HL-60/S4 (cell line): ENCODE results near the gene LXN.

Source experiments
- in situ Hi-C: fragments of 300-500 bp; cut with MboI; formaldehyde crosslinking; loops from 2 replicates; pipeline ENCODE4 v1.14.3; 2022; ENCODE audit warnings: low sequenced_read_pairs

The LXN gene

GRCh38 chr3:158671821-158672214, 630 bp downstream of the LXN start:
- in situ Hi-C loops: loop anchor here (25.0 kb wide), 2 partner anchors 115 to 590 kb away; no protein-coding TSS in a partner anchor

- in situ Hi-C loops: loop anchor here (25.0 kb wide), 2 partner anchors 119 to 594 kb away; no protein-coding TSS in a partner anchor
Observed at GRCh38 chr3:158668506-158668905, 3.9 kb downstream of the LXN start.

DNA sequence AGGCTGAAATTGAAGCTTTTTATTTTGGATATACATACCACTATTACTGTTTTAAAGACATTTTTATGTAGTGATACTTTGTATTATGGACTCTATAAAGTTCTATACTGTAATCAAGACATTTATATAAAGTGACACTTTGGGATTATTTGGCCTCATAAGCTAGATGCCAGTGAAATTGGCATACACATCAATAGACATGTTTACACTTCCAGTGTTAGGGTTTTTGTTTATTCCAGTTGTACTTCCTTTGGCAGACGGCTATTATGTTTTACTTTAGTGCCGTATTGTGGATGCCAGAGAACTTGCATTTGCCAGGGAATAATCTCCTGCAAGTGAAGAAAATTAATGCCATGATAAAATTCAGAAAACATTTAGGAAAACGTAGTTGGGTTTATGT, 6.0 kb downstream of the LXN start:
- in situ Hi-C loops: loop anchor here (25.0 kb wide), 2 partner anchors 121 to 596 kb away; no protein-coding TSS in a partner anchor

- in situ Hi-C loops: loop anchor here (25.0 kb wide), 2 partner anchors 123 to 598 kb away; no protein-coding TSS in a partner anchor
Observed at GRCh38 chr3:158663832-158664231, 8.6 kb downstream of the LXN start.

GRCh38 chr3:158663246-158663645, 9.2 kb downstream of the LXN start:
- in situ Hi-C loops: loop anchor here (25.0 kb wide), 2 partner anchors 124 to 599 kb away; no protein-coding TSS in a partner anchor

GRCh38 chr3:158660711-158661110, 11.7 kb downstream of the LXN start:
- in situ Hi-C loops: loop anchor here (25.0 kb wide), 2 partner anchors 127 to 602 kb away; no protein-coding TSS in a partner anchor

DNA sequence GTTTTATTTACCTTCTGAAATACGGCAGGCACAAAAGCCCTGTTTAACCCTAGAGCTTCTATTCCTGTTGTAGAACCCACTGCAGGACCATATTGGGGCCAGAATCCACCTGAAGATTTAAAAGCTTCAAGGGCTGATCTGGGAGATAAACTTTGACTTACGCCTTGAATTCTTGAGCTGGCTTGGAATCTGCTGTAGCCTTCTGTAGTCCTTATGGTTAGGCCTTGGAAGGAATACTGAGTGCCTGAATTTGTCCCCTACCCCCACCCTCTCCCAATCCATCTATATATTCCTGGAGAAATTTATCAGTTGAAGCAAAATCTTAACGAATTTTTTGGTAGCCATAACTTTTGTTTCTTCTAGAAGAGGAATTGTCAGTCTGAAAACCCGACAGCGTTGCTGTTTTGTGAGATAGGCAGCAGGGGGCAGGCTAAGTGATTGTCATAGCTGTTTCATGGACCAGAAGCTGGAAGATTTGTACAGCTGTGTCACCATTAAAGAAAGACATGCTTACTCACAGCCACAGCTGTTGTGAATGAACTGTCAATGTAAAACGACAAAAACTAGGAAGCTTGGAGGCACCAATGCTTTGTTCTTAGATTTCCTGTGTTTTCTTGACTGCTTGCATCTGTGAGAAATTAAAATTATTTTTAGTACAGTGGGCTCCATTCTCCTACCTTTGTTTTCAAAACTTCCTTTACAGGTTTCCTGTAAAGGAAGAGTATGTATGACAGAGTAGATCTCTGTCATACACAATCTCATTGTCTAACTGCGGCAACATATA, 12.8 kb downstream of the LXN start:
- in situ Hi-C loops: loop anchor here (25.0 kb wide), 2 partner anchors 128 to 603 kb away; no protein-coding TSS in a partner anchor

DNA sequence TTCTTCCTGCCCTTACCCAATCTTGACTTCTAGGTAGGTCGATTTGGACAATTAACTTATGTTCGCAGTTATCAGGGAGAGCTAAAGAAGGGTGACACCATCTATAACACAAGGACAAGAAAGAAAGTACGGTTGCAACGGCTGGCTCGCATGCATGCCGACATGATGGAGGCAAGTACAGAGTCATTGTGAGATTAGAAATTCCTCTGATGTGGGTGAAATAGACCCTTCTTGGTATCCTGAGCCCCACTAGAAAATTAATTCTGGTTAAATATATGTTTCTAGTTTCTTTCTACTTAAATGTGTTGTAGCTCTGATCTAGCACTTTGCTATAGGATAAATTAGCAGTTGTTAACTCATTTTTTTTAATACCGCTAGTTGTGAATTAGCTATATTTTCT, 13.6 kb downstream of the LXN start:
- in situ Hi-C loops: loop anchor here (25.0 kb wide), 2 partner anchors 128 to 603 kb away; no protein-coding TSS in a partner anchor

DNA sequence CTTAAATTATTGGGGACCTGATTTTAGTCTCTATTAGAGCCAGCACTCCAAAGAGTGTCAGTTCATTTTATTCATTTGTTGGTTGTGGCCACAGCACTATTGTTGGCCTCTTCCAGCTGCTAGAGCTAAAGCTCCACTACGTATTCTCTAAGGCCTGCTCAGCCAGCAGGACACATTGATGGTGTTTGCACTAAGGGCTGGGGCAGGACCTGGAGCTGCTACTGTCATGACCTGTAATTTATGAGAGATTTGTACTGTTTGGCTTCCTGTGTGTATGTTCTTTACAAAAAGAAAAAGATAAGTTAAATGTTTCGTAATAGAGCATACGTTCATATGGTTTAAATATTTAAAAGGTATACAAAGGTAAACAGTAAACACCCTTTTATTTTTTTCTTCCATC, 20.0 kb downstream of the LXN start:
- in situ Hi-C loops: loop anchor here (25.0 kb wide), 2 partner anchors 135 to 610 kb away; no protein-coding TSS in a partner anchor

DNA sequence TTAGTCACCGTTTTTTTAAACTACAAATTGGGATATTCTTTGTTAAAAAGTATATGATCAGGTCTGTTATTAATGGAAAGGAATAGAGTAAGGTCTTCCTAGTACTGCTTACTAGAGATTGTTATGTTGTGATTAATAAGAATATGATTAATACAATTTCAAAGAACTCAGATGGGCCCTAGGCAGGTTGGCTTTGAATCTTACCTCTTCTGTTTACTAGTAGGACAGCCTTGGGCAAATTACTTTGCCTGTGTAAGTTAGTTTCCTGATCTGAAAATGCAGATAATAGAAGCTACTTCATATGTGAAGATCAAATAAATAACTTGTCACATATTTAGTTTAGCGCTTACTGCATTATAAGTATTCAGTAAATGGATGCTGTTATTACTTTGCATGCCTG, 21.3 kb downstream of the LXN start:
- in situ Hi-C loops: loop anchor here (25.0 kb wide), 2 partner anchors 136 to 611 kb away; no protein-coding TSS in a partner anchor

DNA sequence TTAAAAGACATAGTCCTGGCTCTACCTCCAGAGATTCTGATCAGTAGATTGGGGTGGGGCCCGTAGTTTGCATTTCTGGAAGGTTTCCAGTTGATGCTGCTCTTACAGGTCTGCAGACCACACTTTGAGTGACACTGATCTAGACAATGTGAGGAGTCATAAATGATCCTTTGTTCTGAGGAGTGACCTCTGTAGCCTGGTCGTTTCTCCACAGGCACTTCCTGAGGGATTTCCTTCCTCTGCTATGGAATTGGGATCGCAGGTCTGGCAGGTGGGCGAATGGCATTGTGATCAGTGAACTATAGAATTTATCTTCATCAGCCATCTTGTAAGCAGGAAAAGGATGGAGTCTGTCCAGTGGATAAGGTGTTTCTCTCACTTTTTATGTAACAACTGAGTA, 22.7 kb downstream of the LXN start:
- in situ Hi-C loops: loop anchor here (25.0 kb wide), 2 partner anchors 138 to 613 kb away; no protein-coding TSS in a partner anchor

- in situ Hi-C loops: no loop called here
Observed at GRCh38 chr3:158644345-158644908, 28.0 kb downstream of the LXN start, which contains the start of gene GFM1. TSS of gene GFM1 (plus strand) at chr3:158644527. CDS start at chr3:158644635, 108 bp downstream.

GRCh38 chr3:158642474-158643210, 29.8 kb downstream of the LXN start:
- in situ Hi-C loops: no loop called here

DNA sequence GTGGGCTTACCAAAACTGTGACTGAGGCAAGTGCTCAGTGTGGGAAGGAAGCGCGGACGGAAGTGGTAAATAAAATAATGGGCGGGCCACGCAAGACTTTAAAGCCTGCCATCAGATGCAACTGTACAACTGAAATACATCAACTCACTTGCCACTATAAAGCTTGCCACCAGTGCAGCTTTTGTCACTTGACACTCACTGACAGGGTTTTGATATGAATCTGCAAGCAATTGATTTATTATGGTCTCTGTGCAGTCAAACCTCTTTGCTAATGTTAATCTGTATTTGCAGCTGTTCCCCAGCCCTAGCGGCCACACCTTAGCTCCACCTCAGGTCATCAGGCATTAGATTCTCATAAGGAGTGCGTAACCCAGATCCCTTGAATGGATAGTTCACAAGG, 30.4 kb downstream of the LXN start:
- in situ Hi-C loops: no loop called here

- in situ Hi-C loops: no loop called here
Observed at GRCh38 chr3:158640646-158641045, 31.8 kb downstream of the LXN start.

DNA sequence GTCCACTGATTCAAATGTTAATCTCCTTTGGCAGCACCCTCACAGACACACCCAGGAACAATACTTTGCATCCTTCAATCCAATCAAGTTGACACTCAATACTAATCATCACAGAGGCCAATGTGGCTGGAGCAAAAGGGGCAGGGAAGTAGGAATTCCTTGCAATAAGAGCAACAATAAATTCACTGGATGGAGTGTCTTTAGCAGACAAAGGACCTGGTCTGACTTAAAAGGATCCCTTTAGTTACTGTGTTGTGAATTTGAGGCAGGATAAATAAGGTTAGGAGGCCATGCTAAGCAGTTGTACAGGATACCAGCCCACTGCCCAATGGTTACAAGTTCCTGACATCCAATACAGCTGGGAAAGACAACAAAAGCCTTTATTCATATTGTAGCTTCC, 40.5 kb downstream of the LXN start:
- in situ Hi-C loops: no loop called here

GRCh38 chr3:158625881-158626280, 46.6 kb downstream of the LXN start:
- in situ Hi-C loops: no loop called here

DNA sequence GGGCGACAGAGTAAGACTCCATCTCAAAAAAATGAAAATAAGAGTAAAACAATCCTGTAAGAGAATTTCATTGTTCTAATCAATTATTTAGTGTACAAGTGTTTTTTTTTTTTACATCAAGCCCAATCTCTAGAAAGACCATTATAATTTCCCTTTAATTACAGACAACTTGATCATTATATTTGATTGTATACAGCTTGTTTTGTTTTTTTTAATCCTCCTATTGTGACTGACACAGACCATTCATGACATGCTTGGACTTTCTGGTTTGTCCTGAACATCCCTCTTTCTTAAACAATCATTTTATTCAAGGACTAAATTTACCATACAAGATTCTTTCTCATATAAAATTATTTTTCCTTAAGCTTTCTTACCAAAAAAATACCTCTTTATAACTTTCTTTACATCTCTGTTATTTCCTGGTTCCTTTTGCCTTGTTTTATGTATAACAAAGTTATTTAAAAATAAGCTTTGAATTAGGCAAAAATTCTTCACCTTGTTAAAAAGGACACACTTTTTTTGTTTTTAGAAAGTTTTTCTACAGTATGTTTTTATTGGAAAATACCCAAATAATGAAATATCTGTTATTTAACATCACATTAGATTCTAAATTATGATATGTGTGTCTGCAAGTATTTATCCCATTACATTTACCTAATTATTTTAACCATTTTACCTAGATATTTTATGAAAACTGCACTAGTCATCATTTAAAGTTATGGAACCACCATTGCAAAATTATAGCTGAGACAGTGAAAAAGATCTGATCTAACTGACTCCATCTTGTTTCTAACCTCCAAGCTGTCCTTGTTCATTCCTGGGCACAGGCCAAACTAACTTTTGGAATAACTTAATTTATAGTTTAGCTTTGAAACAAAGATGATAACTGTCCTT, 54.2 kb downstream of the LXN start:
- in situ Hi-C loops: no loop called here
